VCaP (cell line): ENCODE measurements around the gene IL19.

Source experiments
- H3K27ac ChIP-seq: fragments of 450-650 bp; 2 replicates; pipeline ENCODE4 v1.5.1; 2017
- TF ChIP-seq, protein P1 (sequence below): fragments of 450-650 bp; conservative IDR thresholded peaks from 2 replicates; pipeline ENCODE4 v1.5.1; 2017; ENCODE audit warnings: mild to moderate bottlenecking, moderate library complexity

Gene IL19

DNA sequence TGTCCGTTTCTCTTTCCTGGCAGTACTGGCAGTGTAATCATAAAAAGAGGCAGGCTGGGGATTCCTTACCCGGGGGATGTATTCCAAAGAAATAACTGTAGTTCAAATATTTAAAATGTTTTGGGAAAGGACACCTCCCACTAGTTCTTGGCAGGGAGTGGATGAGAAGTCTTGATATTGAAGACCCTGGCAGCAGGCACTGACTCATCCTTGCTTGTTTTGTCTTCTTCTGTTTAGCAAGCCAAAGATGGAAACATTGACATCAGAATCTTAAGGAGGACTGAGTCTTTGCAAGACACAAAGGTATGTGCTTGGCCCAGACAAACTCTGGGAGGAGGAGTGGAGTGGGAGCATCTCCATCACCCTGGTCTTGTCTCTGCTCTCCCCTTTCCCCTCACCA, 95.5 kb downstream of the IL19 start:
- H3K27ac ChIP-seq: no peak overlapping the region
- TF ChIP-seq, protein P1, sequence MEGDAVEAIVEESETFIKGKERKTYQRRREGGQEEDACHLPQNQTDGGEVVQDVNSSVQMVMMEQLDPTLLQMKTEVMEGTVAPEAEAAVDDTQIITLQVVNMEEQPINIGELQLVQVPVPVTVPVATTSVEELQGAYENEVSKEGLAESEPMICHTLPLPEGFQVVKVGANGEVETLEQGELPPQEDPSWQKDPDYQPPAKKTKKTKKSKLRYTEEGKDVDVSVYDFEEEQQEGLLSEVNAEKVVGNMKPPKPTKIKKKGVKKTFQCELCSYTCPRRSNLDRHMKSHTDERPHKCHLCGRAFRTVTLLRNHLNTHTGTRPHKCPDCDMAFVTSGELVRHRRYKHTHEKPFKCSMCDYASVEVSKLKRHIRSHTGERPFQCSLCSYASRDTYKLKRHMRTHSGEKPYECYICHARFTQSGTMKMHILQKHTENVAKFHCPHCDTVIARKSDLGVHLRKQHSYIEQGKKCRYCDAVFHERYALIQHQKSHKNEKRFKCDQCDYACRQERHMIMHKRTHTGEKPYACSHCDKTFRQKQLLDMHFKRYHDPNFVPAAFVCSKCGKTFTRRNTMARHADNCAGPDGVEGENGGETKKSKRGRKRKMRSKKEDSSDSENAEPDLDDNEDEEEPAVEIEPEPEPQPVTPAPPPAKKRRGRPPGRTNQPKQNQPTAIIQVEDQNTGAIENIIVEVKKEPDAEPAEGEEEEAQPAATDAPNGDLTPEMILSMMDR: no peak

DNA sequence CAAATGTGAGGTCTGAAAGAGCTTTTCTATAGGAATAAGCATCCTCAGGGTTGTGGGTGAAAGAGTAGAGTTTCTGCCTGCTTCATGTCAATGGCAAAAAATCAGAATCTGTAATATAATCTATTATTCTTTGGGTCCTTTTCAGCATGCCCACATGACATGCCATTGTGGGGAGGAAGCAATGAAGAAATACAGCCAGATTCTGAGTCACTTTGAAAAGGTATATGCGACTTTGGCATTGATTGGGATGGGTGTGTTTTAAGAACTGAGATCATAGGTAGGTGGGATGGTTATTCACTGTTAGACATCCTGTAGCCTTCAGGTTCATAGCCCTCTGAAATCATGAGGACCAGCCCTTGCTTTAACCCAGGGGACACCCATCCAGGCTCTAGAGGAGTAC, 96.7 kb downstream of the IL19 start:
- TF ChIP-seq, protein P1: no peak
- H3K27ac ChIP-seq: no peak overlapping the region

DNA sequence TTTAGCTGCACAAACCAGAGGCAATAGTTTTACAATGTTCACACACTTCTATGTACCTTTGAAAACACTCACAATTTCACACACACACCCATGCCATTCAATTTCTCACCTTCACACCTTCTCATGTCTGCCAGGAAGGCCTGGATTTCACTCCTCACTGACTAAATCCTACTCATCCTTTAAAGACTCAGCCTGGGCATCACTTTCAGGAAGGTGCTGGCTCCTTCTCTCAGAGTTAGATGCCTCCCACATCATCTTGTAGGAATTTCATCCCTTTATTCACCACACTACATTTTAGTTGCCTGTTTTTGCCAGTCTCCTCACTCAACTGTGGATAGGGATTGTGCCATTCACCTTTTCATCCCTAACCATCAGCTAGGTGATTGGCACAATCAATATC, 97.1 kb downstream of the IL19 start:
- TF ChIP-seq, protein P1: no peak
- H3K27ac ChIP-seq: no peak overlapping the region

DNA sequence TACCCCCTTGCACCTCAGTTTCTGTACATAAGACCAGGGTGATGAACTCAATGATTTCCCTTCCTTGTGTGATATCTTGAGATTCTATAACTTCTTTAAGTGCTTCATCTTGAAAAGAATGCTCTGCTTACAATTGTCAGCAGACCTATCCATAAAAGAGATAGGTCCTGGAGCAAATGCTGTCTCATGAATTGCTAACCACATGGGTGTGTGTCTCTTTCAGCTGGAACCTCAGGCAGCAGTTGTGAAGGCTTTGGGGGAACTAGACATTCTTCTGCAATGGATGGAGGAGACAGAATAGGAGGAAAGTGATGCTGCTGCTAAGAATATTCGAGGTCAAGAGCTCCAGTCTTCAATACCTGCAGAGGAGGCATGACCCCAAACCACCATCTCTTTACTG, 97.7 kb downstream of the IL19 start:
- TF ChIP-seq, protein P1: no peak
- no peak overlapping the region for H3K27ac ChIP-seq

DNA sequence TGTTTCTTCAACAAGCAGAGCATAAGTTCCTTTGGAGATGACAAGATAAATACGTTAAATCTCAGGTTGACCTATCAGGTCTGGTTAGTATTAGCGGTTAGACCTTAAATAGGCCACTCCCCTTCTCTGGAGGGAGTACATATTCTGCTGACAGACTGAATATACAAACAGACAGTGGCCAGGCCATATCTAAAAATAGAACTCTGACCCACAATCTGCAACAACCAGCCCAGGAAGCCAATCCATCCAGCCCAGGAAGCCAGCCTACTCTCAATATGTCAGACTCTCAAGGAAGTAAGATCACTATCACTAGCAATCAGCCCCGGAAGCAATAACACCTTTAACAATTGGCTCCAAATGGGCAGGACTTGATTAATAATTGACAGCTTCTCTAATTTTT, 101.6 kb downstream of the IL19 start:
- TF ChIP-seq, protein P1: no peak
- no peak overlapping the region for H3K27ac ChIP-seq

DNA sequence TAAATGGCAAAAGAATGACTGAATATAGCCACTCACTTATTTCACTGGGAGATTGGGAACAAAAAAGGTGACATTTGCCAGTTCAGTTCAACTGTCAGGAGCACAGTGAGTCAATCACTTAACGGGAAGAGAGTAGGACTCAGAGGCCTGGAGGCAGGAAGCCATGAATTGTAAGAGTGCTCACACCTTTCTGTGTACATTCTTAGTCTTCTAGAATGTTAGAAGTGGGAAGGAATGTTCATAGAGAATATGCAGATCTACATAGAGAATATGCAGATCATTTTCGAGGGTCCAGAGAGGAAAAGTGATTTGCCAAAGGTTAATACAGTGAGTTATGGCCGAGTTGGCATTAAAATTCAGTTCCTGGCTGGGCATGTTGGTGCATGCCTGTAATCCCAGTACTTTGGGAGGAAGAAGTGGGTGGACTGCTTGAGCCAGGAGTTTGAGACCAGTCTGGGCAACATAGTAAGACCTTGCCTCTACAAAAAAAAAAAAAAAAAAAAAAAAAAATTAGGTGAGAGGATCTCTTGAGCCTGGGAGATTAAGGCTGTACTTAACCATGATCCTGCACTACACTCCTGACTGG, 103.1 kb downstream of the IL19 start:
- TF ChIP-seq, protein P1: no peak
- H3K27ac ChIP-seq: no peak overlapping the region

DNA sequence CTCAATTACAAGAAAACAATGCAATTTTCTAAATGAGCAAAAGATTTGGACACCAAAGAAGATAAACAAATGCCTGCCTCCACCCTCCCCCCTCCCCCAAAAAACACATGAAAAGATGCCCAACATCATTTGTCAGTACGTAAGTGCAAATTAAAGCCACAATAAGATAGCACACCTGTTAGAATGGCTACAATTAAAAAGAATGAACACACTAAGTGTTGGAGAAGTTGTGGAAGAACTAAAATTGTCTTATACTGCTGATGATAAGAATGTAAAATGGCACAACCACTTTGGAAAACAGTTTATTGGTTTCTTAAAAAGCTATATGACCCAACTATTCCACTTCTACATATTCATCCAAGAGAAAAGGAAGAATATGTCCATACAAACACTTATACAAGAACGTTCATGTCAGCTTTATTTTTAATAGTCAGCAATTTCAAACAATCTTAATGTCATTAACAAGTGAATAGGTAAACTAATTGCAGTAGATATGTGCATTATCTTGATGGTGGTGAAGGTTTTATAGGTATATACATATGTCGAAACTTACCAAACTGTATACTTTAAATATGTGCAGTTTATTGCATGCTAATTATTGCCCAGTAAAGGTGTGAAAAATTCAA, 105.3 kb downstream of the IL19 start:
- no peak overlapping the region for H3K27ac ChIP-seq
- TF ChIP-seq, protein P1: no peak
